Keratinocyte (primary cell): ENCODE measurements around the gene TPM4.

ENCODE experiments used
- EZH2 ChIP-seq: IDR thresholded peaks from one replicate; pipeline ENCODE4 v1.6.1; 2012; ENCODE audit warnings: inconsistent platforms, mild to moderate bottlenecking, low read length, moderate library complexity
- TF ChIP-seq, protein P1 (sequence below), 3 experiments: IDR thresholded peaks in 1 of 3; conservative IDR thresholded peaks in 1 of 3; optimal IDR thresholded peaks in 1 of 3; 2 replicates in 2 of 3; 3 replicates in 1 of 3; pipeline versions ENCODE3 to v1.5.1; 2011; ENCODE audit warnings: low read length in 3 of 3, mild to moderate bottlenecking in 3 of 3, moderate library complexity in 2 of 3, control low read depth in 1 of 3, inconsistent platforms in 1 of 3; ENCODE audit not compliant: insufficient read depth in 2 of 3; ENCODE audit errors: extremely low read depth in 1 of 3

DNA sequence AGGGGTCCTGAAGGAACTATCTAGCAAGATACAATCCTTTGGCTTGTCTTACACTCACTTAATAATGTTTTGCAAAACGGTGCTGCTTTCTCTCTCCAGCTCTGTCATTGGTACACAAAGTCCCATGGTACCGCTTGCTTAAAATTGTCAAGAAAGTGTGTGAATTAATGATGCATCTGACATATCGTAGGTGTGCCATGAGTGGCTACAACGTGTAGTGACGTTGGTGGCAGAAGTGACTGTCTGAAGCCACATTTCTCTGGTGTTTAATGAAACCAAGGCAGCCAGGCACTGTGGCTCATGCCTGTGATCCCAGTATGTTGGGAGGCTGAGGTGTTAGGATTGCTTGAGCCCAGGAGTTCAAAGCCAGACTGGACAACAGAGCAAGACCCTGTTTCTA lies 69.8 kb downstream of the TPM4 start:
- TF ChIP-seq, protein P1, sequence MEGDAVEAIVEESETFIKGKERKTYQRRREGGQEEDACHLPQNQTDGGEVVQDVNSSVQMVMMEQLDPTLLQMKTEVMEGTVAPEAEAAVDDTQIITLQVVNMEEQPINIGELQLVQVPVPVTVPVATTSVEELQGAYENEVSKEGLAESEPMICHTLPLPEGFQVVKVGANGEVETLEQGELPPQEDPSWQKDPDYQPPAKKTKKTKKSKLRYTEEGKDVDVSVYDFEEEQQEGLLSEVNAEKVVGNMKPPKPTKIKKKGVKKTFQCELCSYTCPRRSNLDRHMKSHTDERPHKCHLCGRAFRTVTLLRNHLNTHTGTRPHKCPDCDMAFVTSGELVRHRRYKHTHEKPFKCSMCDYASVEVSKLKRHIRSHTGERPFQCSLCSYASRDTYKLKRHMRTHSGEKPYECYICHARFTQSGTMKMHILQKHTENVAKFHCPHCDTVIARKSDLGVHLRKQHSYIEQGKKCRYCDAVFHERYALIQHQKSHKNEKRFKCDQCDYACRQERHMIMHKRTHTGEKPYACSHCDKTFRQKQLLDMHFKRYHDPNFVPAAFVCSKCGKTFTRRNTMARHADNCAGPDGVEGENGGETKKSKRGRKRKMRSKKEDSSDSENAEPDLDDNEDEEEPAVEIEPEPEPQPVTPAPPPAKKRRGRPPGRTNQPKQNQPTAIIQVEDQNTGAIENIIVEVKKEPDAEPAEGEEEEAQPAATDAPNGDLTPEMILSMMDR (optimal IDR thresholded peaks at IDR 0.05 in 1 of 3, IDR thresholded peaks at IDR 0.05 in 1 of 3, conservative IDR thresholded peaks at IDR 0.05 in 1 of 3; ENCODE audit: extremely low read depth in 1 of 3, insufficient read depth in 2 of 3, low read length in 3 of 3) = no peak
- no peak for TF ChIP-seq EZH2
